ENCODE results near the gene SLC7A8. TPM values are rescaled to one million over a fixed set of nuclear protein-coding genes. Genes with fewer than 3 reads are reported as not detected.

SLC7A8 gene
- total RNA-seq, 1 experiment from 2014 or later = not detected

DNA sequence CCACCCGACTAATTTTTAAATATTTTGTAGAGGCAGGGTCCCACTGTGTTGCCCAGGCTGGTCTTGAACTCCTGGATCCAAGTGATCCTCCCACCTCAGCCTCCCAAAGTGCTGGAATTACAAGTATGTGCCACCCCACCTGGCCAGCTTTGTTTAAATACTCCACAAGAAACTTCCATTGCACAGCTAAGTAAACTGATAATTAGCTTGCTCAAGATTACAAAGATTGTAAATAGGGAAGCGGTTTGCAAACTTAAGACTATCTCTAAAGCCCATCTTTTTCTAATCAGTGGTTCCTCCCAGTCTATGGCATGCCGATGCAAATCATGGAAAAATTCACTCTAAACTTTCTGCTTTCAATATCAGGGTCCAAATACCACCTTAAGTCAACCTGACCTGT lies 9.7 kb downstream of the SLC7A8 start:
- no peaks in the 10 kb centered on the region for H3K36me3 Mint-ChIP-seq (ENCODE audit: insufficient read depth, unreplicated experiment)
- peaks cover 56% of the 10 kb centered on the region for H3K27me3 Mint-ChIP-seq (ENCODE audit: unreplicated experiment)
- TF ChIP-seq, protein P1, sequence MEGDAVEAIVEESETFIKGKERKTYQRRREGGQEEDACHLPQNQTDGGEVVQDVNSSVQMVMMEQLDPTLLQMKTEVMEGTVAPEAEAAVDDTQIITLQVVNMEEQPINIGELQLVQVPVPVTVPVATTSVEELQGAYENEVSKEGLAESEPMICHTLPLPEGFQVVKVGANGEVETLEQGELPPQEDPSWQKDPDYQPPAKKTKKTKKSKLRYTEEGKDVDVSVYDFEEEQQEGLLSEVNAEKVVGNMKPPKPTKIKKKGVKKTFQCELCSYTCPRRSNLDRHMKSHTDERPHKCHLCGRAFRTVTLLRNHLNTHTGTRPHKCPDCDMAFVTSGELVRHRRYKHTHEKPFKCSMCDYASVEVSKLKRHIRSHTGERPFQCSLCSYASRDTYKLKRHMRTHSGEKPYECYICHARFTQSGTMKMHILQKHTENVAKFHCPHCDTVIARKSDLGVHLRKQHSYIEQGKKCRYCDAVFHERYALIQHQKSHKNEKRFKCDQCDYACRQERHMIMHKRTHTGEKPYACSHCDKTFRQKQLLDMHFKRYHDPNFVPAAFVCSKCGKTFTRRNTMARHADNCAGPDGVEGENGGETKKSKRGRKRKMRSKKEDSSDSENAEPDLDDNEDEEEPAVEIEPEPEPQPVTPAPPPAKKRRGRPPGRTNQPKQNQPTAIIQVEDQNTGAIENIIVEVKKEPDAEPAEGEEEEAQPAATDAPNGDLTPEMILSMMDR (IDR thresholded peaks at IDR 0.05; ENCODE audit: unreplicated experiment) = no peak
- H3K4me3 Mint-ChIP-seq (ENCODE audit: low read depth, unreplicated experiment) = no peak overlapping the region
- H3K4me1 Mint-ChIP-seq (ENCODE audit: low read depth, unreplicated experiment) = no peaks in the 10 kb centered on the region
- DNase-seq = no peak
- no TSS peak for BruUV-seq (replicated peaks)
- H3K27ac Mint-ChIP-seq (ENCODE audit: unreplicated experiment) = no peak overlapping the region
- CTCF ChIA-PET = interaction anchor here (1.1 kb wide), 1 partner anchor 53 kb away, joined by 3 read pairs; no protein-coding TSS in a partner anchor
- H3K9me3 Mint-ChIP-seq (ENCODE audit: low read depth, unreplicated experiment) = no peaks in the 10 kb centered on the region
- intact Hi-C loops (cut with micrococcal nuclease; ENCODE audit: unreplicated experiment) = no loop called here

DNA sequence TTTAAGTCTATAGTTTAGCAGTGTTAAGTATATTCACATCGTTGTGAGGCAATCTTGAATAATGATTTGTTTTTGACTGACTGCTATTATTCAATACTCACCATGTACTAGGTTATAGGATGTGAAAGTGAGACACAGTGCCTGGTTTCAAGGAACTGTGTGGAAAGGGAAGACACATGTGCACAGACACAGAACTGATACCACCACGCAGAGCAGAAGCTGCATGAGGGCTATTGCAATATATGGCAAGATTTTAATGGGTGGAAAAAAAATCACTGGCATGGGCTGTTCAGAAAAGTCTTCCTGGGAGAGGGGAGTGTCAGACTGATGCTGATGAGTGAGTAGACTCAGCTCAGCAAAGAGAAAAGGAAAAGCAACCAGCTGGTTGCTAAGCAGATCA lies 10.4 kb downstream of the SLC7A8 start:
- Mint-ChIP-seq H3K27ac (ENCODE audit: unreplicated experiment) (no peak overlapping the region), H3K27me3 (ENCODE audit: unreplicated experiment) (peaks cover 63% of the 10 kb centered on the region), H3K9me3 (ENCODE audit: low read depth, unreplicated experiment) (no peaks in the 10 kb centered on the region), H3K4me1 (ENCODE audit: low read depth, unreplicated experiment) (no peaks in the 10 kb centered on the region), H3K36me3 (ENCODE audit: insufficient read depth, unreplicated experiment) (no peaks in the 10 kb centered on the region), H3K4me3 (ENCODE audit: low read depth, unreplicated experiment) (no peak overlapping the region)
- TF ChIP-seq, protein P1 (IDR thresholded peaks at IDR 0.05; ENCODE audit: unreplicated experiment) = no peak
- CTCF ChIA-PET = interaction anchor here (1.1 to 1.5 kb wide), 2 partner anchors 11 to 53 kb away, joined by 3 to 5 read pairs; partner anchors contain the start of gene SLC7A8
- BruUV-seq (replicated peaks) = no TSS peak
- no peak for DNase-seq
- intact Hi-C loops (cut with micrococcal nuclease; ENCODE audit: unreplicated experiment) = no loop called here

DNA sequence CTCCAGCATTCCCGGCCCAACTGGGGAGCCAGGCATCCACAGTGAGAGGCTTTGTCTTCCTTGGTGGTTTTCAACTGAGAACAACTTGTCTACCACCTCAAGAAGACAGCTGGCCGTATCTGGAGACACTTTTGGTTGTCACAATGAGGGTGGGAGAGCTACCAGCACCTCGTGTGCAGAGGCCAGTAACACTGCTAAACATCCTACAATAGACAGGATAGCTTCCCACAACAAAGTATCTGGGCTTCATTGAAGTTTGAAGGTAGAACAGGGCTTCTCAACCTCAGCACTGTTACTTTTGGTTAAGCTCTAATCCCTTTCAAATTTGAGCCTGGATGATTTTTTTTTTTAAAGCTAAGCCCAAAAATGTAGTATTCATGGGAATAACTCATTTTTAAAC lies 10.9 kb downstream of the SLC7A8 start:
- Mint-ChIP-seq H3K9me3 (ENCODE audit: low read depth, unreplicated experiment) (no peaks in the 10 kb centered on the region), H3K27me3 (ENCODE audit: unreplicated experiment) (peaks cover 68% of the 10 kb centered on the region), H3K36me3 (ENCODE audit: insufficient read depth, unreplicated experiment) (no peaks in the 10 kb centered on the region), H3K27ac (ENCODE audit: unreplicated experiment) (no peak overlapping the region), H3K4me1 (ENCODE audit: low read depth, unreplicated experiment) (no peaks in the 10 kb centered on the region), H3K4me3 (ENCODE audit: low read depth, unreplicated experiment) (no peak overlapping the region)
- no TSS peak for BruUV-seq (replicated peaks)
- CTCF ChIA-PET = interaction anchor here (1.1 to 1.5 kb wide), 2 partner anchors 11 to 52 kb away, joined by 3 to 5 read pairs; partner anchors contain the start of gene SLC7A8
- TF ChIP-seq, protein P1 (IDR thresholded peaks at IDR 0.05; ENCODE audit: unreplicated experiment) = no peak
- DNase-seq = no peak
- intact Hi-C loops (cut with micrococcal nuclease; ENCODE audit: unreplicated experiment) = no loop called here

DNA sequence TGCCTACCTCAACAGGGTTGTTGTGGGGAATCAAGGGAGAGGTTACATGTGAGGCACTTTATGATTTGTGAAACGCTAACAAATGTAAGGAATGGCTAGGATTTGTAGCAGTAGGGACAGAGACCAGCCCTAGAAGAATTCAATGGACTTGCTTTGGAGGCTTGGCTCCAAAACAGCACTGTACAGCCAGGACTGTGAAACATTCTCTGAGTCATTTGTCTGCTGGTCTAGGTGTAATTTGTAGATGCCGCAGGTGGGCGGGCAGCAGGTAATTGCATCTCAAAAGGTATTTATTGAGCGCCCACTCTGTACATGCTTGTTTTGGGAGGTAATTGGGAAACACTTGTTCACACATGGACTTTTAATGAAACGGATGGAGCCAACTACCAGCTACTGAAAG lies 11.4 kb downstream of the SLC7A8 start:
- no peak for DNase-seq
- Mint-ChIP-seq H3K36me3 (ENCODE audit: insufficient read depth, unreplicated experiment) (no peaks in the 10 kb centered on the region), H3K9me3 (ENCODE audit: low read depth, unreplicated experiment) (no peaks in the 10 kb centered on the region), H3K4me1 (ENCODE audit: low read depth, unreplicated experiment) (no peaks in the 10 kb centered on the region), H3K27ac (ENCODE audit: unreplicated experiment) (no peak overlapping the region), H3K4me3 (ENCODE audit: low read depth, unreplicated experiment) (no peak overlapping the region), H3K27me3 (ENCODE audit: unreplicated experiment) (peaks cover 72% of the 10 kb centered on the region)
- CTCF ChIA-PET = interaction anchor here (1.5 kb wide), 1 partner anchor 12 kb away, joined by 5 read pairs; the partner anchor contains the start of gene SLC7A8
- BruUV-seq (replicated peaks) = no TSS peak
- intact Hi-C loops (cut with micrococcal nuclease; ENCODE audit: unreplicated experiment) = no loop called here
- TF ChIP-seq, protein P1 (IDR thresholded peaks at IDR 0.05; ENCODE audit: unreplicated experiment) = no peak

Measured in Calu3 (cell line).